K562 (cell line): ENCODE results near the gene DDIT3. TPM values are rescaled to one million over a fixed set of nuclear protein-coding genes. Genes with fewer than 3 reads are reported as not detected.

Source experiments
- AFF4 ChIP-seq: sonication (generic); formaldehyde crosslinking; IDR thresholded peaks from 2 replicates; pipeline ENCODE4 v1.8.0; 2023; ENCODE audit warnings: mild to moderate bottlenecking, missing genetic modification reagents
- CBX2 ChIP-seq: fragments of 200-600 bp; sonication (generic); IDR thresholded peaks from one replicate; pipeline ENCODE4 v1.6.1; 2012; ENCODE audit warnings: mild to moderate bottlenecking, low read length, inconsistent platforms; ENCODE audit not compliant: insufficient read depth, poor library complexity, severe bottlenecking
- CTCF ChIP-seq, 3 experiments: IDR thresholded peaks in 2 of 3; conservative IDR thresholded peaks in 1 of 3; 2 replicates each; pipeline ENCODE4 v1.5.1; 2011 to 2012; ENCODE audit warnings: low read length in 3 of 3, mild to moderate bottlenecking in 3 of 3, control low read depth in 2 of 3, improper control_type of control experiment in 1 of 3, inconsistent platforms in 1 of 3, low read depth in 1 of 3, mixed read lengths in 1 of 3, moderate library complexity in 1 of 3; ENCODE audit not compliant: insufficient read depth in 2 of 3
- E2F3 ChIP-seq: fragments of 250-450 bp; sonication (Bioruptor Pico); IDR thresholded peaks from 2 replicates; pipeline ENCODE4 v1.4.0; 2020; ENCODE audit warnings: mild to moderate bottlenecking
- ETV5 ChIP-seq: sonication (generic); formaldehyde crosslinking; IDR thresholded peaks from 2 replicates; pipeline ENCODE4 v1.4.0; 2020; ENCODE audit warnings: low read depth, mild to moderate bottlenecking, missing genetic modification reagents
- FOS ChIP-seq: IDR thresholded peaks from 3 replicates; pipeline ENCODE4 v1.6.1; 2011; ENCODE audit not compliant: insufficient read length; ENCODE audit errors: extremely low read depth
- KDM1A ChIP-seq, 2 experiments: fragments of 450-650 bp; IDR thresholded peaks; 2 replicates each; pipeline ENCODE4 v1.6.1; 2016; ENCODE audit warnings: mild to moderate bottlenecking in 2 of 2
- LARP7 ChIP-seq: fragments of 450-650 bp; IDR thresholded peaks from 2 replicates; pipeline ENCODE4 v1.6.1; 2016
- MECOM ChIP-seq: fragments of 250-450 bp; sonication (Bioruptor Pico); IDR thresholded peaks from 2 replicates; pipeline ENCODE4 v1.8.0; 2022; ENCODE audit warnings: inconsistent platforms
- MYBL2 ChIP-seq, 2 experiments: fragments of 450-650 bp in 1 of 2; sonication (generic) in 1 of 2; formaldehyde crosslinking in 1 of 2; IDR thresholded peaks; 2 replicates each; pipeline versions ENCODE4 v1.6.1 to v1.8.1; 2017 to 2022; ENCODE audit warnings: borderline replicate concordance in 1 of 2, inconsistent platforms in 1 of 2, low read depth in 1 of 2, mild to moderate bottlenecking in 1 of 2, missing genetic modification reagents in 1 of 2, moderate library complexity in 1 of 2
- PKNOX1 ChIP-seq: fragments of 450-650 bp; IDR thresholded peaks from 2 replicates; pipeline ENCODE4 v1.6.1; 2016
- SIRT6 ChIP-seq: IDR thresholded peaks from one replicate; pipeline ENCODE4 v1.6.1; 2012; ENCODE audit warnings: low read depth, mild to moderate bottlenecking, control low read depth, inconsistent platforms, low read length, moderate library complexity
- SMAD4 ChIP-seq: fragments of 250-450 bp; sonication (Bioruptor Pico); conservative IDR thresholded peaks from 2 replicates; pipeline ENCODE4 v1.8.0; 2021; ENCODE audit warnings: inconsistent platforms, mild to moderate bottlenecking, moderate library complexity
- SRSF3 ChIP-seq: fragments of 200-400 bp; formaldehyde crosslinking; IDR thresholded peaks from 2 replicates; pipeline ENCODE4 v1.6.1; 2016; ENCODE audit warnings: mild to moderate bottlenecking, low read length, moderate library complexity; ENCODE audit not compliant: insufficient read depth
- ZFX ChIP-seq: sonication (generic); formaldehyde crosslinking; IDR thresholded peaks from 2 replicates; pipeline ENCODE4 v1.8.0; 2022; ENCODE audit warnings: mild to moderate bottlenecking, missing genetic modification reagents, moderate library complexity
- ZNF311 ChIP-seq: fragments of 250-450 bp; sonication (Bioruptor Pico); IDR thresholded peaks from 2 replicates; pipeline ENCODE4 v1.4.0; 2020; ENCODE audit warnings: mild to moderate bottlenecking, moderate library complexity
- ZNF398 ChIP-seq: fragments of 250-450 bp; sonication (Bioruptor Pico); IDR thresholded peaks from 2 replicates; pipeline ENCODE4 v1.8.0; 2021; ENCODE audit warnings: moderate library complexity, mild to moderate bottlenecking, inconsistent platforms
- ZNF695 ChIP-seq: fragments of 450-650 bp; formaldehyde crosslinking; IDR thresholded peaks from 2 replicates; pipeline ENCODE4 v1.4.0; 2020; ENCODE audit warnings: mild to moderate bottlenecking, moderate library complexity
- ZNF778 ChIP-seq: fragments of 450-650 bp; formaldehyde crosslinking; IDR thresholded peaks from 2 replicates; pipeline ENCODE4 v1.4.0; 2020; ENCODE audit warnings: mild to moderate bottlenecking, moderate library complexity
- polyA plus RNA-seq, 8 experiments: library from polyadenylated mRNA; depleted of rRNA in 4 of 8; stranded (reverse) in 5 of 8; unstranded in 3 of 8; fragments of >200 nt; fragmentation: Nextera tagmentation in 2 of 8; fragmentation: Illumina TruSeq in 1 of 8; extraction: Ambion mirVana in 2 of 8; extraction: Trizol in 1 of 8; gene quantifications; 2 replicates each; pipeline versions ENCODE4 v1.2.1 to v1.2.3, GENCODE V29; 2011 to 2014; ENCODE audit warnings: inconsistent platforms in 1 of 8, missing spikeins in 1 of 8
- total RNA-seq, 7 experiments: library from RNA; depleted of rRNA in 6 of 7; stranded (reverse); fragments of >200 nt in 6 of 7; fragmentation: Illumina TruSeq in 2 of 7; extraction: Trizol in 2 of 7; gene quantifications; 2 replicates each; pipeline versions ENCODE4 v1.2.1 to v1.2.3, GENCODE V29; 2011 to 2021; ENCODE audit warnings: low replicate concordance in 1 of 7

DDIT3 gene
- total and polyA plus RNA-seq, 9 of the 15 experiments (the other 6 are each of a cell fraction or from before 2014, with no cell fraction given), result 59.1 to 272 (median 89.9) TPM

GRCh38 chr12:57521525-57522010, 1.3 kb upstream of the DDIT3 start (continued):
- TF ChIP-seq CBX2, result no peak
- TF ChIP-seq PKNOX1, result no peak
- TF ChIP-seq ETV5, result 0 out of 2 replicates have a peak, but pooled peaks have one; percentile 23
- TF ChIP-seq FOS, result no peak
- TF ChIP-seq AFF4 (CRISPR knock-in tag), result no peak
- peak; percentile 58; the same call in 1 of the 2 replicates for TF ChIP-seq E2F3 (CRISPR knock-in tag)
- no peak for TF ChIP-seq SIRT6
- TF ChIP-seq MYBL2 (IDR thresholded peaks at IDR 0.05; ENCODE audit: low read depth), result no peak
- no peak for TF ChIP-seq MYBL2 (CRISPR knock-in tag; IDR thresholded peaks at IDR 0.05; ENCODE audit: borderline replicate concordance)
- 0 out of 2 replicates have a peak, but pooled peaks have one; percentile 36 for TF ChIP-seq MECOM
- TF ChIP-seq LARP7, result peak; percentile 6; the same call in 1 of the 2 replicates
- TF ChIP-seq ZNF778 (CRISPR knock-in tag), result no peak
- no peak for TF ChIP-seq ZNF695
- TF ChIP-seq SRSF3, result no peak
- TF ChIP-seq ZFX (CRISPR knock-in tag), result peak; percentile 63
- peak; percentile 24; the same call in 1 of the 2 replicates for TF ChIP-seq ZNF311 (CRISPR knock-in tag)
- TF ChIP-seq SMAD4, result no peak; the same call in none of the 2 replicates
- peak; percentile 23 to 34 (median 34); a peak in 3 of 6 replicates for TF ChIP-seq CTCF (IDR thresholded peaks at IDR 0.05 in 2 of 3, conservative IDR thresholded peaks at IDR 0.05 in 1 of 3; ENCODE audit: insufficient read depth in 2 of 3, low read depth in 1 of 3, low read length in 3 of 3)
- TF ChIP-seq ZNF398 (CRISPR knock-in tag), result no peak
- TF ChIP-seq KDM1A (IDR thresholded peaks at IDR 0.05), result peak in 1 of 2 experiments; percentile 9; a peak in 1 of 4 replicates
